ENCODE results near the gene MINDY4.

- TF ChIP-seq POLR2A (IDR thresholded peaks at IDR 0.05; ENCODE audit: low read depth, low read length): no peak
- TF ChIP-seq POLR2AphosphoS5 (IDR thresholded peaks at IDR 0.05; ENCODE audit: low read depth, low read length): no peak
Observed at GRCh38 chr7:30874656-30875302, 103.6 kb downstream of the MINDY4 start.

Measured in GM12891 (cell line).